NCI-H2029 treated with DMSO at 0.1 percent for 48 hours (cell line): Measurements from ENCODE around the gene CTNND2.
"Not testable (repeated sequence)": the region's sequence is repeated elsewhere in the genome, so short reads cannot be mapped to it uniquely, and the experiment has no call there.

Source experiments
- DNase-seq: peaks from one replicate; lab custom pipeline; 2025; lab: John Stamatoyannopoulos, UW

Gene CTNND2

GRCh38 chr5:11030671-11031070 lies 873.6 kb downstream of the CTNND2 start:
- DNase-seq: no peak

- no peak for DNase-seq
Observed at GRCh38 chr5:11027660-11028059, 876.6 kb downstream of the CTNND2 start.

GRCh38 chr5:11026543-11026942 lies 877.7 kb downstream of the CTNND2 start:
- no peak for DNase-seq

- no peak for DNase-seq
Observed at GRCh38 chr5:11023945-11024344, 880.3 kb downstream of the CTNND2 start.

- DNase-seq: no peak
Observed at GRCh38 chr5:11013793-11014192, 890.5 kb downstream of the CTNND2 start.

GRCh38 chr5:11012295-11012694 lies 892.0 kb downstream of the CTNND2 start:
- no peak for DNase-seq

- no peak for DNase-seq
Observed at GRCh38 chr5:11010429-11011210, 893.6 kb downstream of the CTNND2 start.

GRCh38 chr5:11009576-11009975 lies 894.7 kb downstream of the CTNND2 start:
- DNase-seq: no peak

- no peak for DNase-seq
Observed at GRCh38 chr5:11007269-11007870, 896.9 kb downstream of the CTNND2 start.

- DNase-seq: not testable (repeated sequence)
Observed at GRCh38 chr5:11004523-11004922, 899.7 kb downstream of the CTNND2 start.

GRCh38 chr5:11000515-11001353 lies 903.5 kb downstream of the CTNND2 start:
- DNase-seq: no peak

GRCh38 chr5:10999714-11000113 lies 904.5 kb downstream of the CTNND2 start:
- DNase-seq: no peak

GRCh38 chr5:10995891-10996290 lies 908.4 kb downstream of the CTNND2 start:
- DNase-seq: no peak

GRCh38 chr5:10994091-10994986 lies 909.9 kb downstream of the CTNND2 start:
- no peak for DNase-seq

- no peak for DNase-seq
Observed at GRCh38 chr5:10990634-10991033, 913.6 kb downstream of the CTNND2 start.

- DNase-seq: no peak
Observed at GRCh38 chr5:10989577-10990263, 914.5 kb downstream of the CTNND2 start.

- no peak for DNase-seq
Observed at GRCh38 chr5:10988622-10989021, 915.6 kb downstream of the CTNND2 start.

GRCh38 chr5:10987925-10988504 lies 916.2 kb downstream of the CTNND2 start:
- DNase-seq: no peak

GRCh38 chr5:10987276-10987924 lies 916.8 kb downstream of the CTNND2 start:
- no peak for DNase-seq

- DNase-seq: no peak
Observed at GRCh38 chr5:10985721-10986110, 918.5 kb downstream of the CTNND2 start.
